ENCODE results near the gene SZT2. TPM values are rescaled to one million over a fixed set of nuclear protein-coding genes. Genes with fewer than 3 reads are reported as not detected.
"Not testable (repeated sequence)": the region's sequence is repeated elsewhere in the genome, so short reads cannot be mapped to it uniquely, and the experiment has no call there.

The SZT2 gene
- total RNA-seq, 2 donors from 2014 or later = 17.5 to 22.8 TPM

DNA sequence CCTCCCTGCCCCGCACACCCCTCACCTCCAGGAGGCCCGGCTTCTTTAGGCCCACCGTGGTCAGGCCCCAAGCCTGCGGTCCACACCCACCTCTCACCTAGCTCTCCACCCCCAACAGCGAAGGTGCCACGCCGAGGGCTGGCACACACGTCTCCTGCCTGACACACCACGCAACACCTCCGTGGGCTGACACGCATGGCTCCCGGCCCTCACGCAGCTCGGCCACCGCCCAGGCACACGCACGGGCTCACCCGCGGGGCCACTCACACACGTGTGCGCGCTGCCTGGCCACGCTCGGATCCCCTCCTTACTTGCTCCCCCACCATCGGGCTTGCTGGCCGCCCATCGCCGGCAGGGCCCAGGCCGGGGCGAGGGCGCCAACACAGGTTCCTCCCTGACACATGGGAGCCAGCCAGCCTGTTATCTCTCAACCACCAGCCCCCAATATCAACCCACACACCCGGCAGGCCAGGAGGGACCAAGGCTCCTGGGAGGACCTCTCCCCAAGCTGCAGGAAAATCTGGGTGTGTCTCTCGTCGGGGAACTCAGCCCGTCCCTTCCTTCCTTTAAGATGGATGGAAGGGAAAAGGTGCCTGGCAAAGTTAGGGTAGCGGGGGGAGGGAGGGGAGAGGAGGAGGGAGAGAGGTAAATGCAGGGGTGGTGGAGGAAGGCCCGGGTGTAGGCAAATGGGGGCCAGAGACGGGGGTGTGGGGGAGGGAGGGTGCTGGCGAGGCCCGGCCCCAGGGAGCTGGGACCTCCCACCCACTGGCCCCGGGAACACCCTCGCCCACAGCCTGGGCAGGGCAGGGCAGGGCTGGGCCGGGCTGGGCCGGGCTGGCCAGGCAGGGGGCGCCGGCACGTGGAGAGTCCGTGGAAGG is 22.4 kb upstream of the SZT2 start:
- Histone ChIP-seq H3K36me3 (peaks cover 30% of the 10 kb centered on the region), H3K9me3 (no peaks in the 10 kb centered on the region), H3K27ac (peak overlapping the region; percentile 92 to 93), H3K4me3 (peak overlapping the region; percentile 88 to 89), H3K4me1 (peaks cover 0 to 32% of the 10 kb centered on the region in 2 donors), H3K27me3 (no peaks in the 10 kb centered on the region)
- TF ChIP-seq, protein P1, sequence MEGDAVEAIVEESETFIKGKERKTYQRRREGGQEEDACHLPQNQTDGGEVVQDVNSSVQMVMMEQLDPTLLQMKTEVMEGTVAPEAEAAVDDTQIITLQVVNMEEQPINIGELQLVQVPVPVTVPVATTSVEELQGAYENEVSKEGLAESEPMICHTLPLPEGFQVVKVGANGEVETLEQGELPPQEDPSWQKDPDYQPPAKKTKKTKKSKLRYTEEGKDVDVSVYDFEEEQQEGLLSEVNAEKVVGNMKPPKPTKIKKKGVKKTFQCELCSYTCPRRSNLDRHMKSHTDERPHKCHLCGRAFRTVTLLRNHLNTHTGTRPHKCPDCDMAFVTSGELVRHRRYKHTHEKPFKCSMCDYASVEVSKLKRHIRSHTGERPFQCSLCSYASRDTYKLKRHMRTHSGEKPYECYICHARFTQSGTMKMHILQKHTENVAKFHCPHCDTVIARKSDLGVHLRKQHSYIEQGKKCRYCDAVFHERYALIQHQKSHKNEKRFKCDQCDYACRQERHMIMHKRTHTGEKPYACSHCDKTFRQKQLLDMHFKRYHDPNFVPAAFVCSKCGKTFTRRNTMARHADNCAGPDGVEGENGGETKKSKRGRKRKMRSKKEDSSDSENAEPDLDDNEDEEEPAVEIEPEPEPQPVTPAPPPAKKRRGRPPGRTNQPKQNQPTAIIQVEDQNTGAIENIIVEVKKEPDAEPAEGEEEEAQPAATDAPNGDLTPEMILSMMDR (IDR thresholded peaks at IDR 0.05) = no peak
- no peak for DNase-seq (ENCODE audit: low spot score)

DNA sequence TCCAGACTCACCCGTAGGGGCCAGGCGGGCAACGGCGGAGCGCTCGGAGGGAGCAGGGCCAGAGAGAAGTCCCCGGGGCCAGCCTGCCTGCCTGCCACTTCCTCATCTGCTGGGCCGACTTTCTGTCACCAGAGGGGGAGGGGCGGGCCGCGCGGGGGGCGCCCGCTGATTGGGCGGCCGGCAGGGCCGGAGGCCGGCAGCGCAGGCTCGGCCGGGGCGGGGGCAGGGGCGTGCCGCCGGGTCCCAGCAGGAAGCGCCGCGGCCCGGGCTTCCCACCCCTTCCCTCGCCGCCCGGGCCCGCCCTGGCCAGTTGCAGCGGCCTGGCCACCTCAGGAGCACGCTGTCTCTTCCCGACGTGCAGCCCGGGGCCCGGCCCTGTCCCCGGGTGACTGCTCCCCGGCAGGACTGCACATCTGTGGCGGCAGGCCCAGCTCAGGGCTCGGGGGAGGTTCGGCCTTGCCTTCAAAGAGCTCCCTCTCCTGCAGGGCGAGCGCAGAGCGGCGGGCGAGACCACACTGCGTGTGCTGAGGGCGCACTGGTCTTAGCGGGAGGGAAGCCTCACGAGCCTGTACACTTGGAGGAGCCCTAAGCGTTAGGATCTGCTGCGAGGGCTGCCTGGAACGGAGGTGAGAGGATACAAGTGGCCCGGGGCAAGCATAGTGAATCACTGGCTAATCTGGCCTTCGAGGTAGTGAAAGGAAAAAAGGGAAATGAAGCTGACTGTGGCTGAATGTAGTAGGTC is 21.6 kb upstream of the SZT2 start, which contains the start of gene ELOVL1:
Gene ELOVL1 (minus strand): TSS at position 108 of the 742 bp plus-strand sequence. CDS start 2,402 bp downstream, outside the sequence.
- peak; percentile 91 for DNase-seq (ENCODE audit: low spot score)
- peak within 1 kb of the TSS; percentile 88 to 89 for H3K4me3 ChIP-seq
- TF ChIP-seq, protein P1 (IDR thresholded peaks at IDR 0.05) = peak in 1 of 2 donors; percentile 49
- H3K4me1 ChIP-seq = peaks cover 0 to 40% of the 10 kb centered on the region in 2 donors
- H3K9me3 ChIP-seq = no peaks in the 10 kb centered on the region
- H3K27ac ChIP-seq = peak within 1 kb of the TSS; percentile 92 to 93
- H3K27me3 ChIP-seq = no peaks in the 10 kb centered on the region
- peaks cover 24% of the 10 kb centered on the region for H3K36me3 ChIP-seq

DNA sequence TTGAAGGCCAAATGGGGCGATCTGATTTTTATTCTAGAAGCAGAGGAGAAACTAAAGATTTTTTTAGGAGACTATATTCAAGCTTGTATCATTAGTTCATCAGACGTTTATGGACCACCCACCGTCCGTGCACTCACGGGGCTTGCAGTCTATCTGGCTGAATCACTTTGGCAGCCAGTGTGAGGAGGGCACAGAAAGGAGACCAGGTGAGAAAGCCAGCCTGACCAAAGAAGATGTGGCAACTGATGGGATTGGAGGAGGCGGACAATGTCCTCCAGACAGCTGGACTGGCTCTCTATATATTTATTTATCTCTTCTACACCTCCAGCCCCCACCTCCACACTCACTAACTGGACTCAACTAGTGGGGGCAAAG is 21.1 kb upstream of the SZT2 start:
- Histone ChIP-seq H3K4me1 (peaks cover 0 to 46% of the 10 kb centered on the region in 2 donors), H3K36me3 (peaks cover 18% of the 10 kb centered on the region), H3K27me3 (no peaks in the 10 kb centered on the region)

DNA sequence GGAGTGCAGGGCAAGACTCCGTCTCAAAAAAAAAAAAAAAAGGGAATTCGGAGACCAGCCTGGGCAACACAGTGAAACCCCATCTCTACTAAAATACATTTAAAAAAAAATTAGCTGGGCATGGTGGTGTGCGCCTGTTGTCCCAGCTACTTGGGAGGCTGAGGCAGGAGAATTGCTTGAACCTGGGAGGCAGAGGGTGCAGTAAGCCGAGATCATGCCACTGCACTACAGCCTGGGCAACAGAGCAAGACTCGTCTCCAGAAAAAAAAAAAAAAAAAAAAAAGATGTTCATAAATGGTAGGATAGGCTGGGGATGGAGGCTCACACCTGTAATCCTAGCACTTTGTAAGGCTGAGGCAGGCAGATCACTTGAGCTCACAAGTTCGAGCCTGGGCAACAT is 19.9 kb upstream of the SZT2 start:
- not testable (repeated sequence) for DNase-seq (ENCODE audit: low spot score); H3K4me3 ChIP-seq; H3K9me3 ChIP-seq; H3K27me3 ChIP-seq; H3K36me3 ChIP-seq; H3K27ac ChIP-seq
- H3K4me1 ChIP-seq = peaks cover 0 to 49% of the 10 kb centered on the region in 2 donors

More for the DNA sequence above, 21.1 kb upstream of the SZT2 start:
- Histone ChIP-seq H3K27ac (peak overlapping the region; percentile 92 to 93), H3K9me3 (no peaks in the 10 kb centered on the region), H3K4me3 (peak overlapping the region; percentile 88 to 89)
- DNase-seq (ENCODE audit: low spot score) = no peak
- TF ChIP-seq, protein P1 (IDR thresholded peaks at IDR 0.05) = no peak

DNA sequence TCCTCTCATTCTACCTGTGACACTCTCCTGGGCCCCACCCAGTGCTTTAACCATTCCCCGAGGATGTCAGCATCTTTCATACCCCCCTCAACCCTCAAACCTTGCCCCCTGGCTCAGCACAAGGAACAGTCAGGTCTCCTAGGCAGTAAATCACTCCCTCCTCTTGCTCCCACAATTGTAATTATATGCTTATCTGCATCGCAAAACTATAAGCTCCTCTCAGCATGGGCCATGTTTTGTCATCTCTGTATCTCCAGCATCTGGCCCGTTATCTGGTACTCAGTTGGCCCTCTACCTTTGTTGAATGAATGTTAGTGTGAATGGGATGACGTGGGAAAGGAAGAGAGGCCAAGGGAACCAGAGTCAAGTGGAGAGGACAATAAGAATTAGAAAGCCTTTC is 19.1 kb upstream of the SZT2 start:
- Histone ChIP-seq H3K4me1 (peaks cover 0 to 47% of the 10 kb centered on the region in 2 donors), H3K4me3 (no peak overlapping the region)
- TF ChIP-seq, protein P1 (IDR thresholded peaks at IDR 0.05) = no peak

DNA sequence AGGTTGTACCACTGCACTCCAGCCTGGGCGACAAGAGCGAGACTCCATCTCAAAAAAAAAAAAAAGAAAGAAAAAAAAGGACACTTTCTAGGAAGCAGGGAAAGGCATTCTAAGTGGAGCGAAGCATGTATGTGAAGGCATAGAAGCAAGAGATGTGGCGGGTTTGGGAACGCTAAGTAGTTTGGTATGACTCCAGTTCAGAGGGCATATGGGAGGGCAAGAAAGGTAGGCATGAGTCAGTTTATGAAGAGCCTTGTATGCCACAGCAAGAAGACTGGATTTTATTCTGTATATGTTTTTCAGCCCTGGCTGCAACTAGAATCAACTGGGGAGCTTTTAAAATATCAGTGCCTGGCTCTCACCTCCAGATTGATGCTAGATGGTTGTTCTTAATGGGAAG is 17.5 kb upstream of the SZT2 start:
- Histone ChIP-seq H3K36me3 (no peaks in the 10 kb centered on the region), H3K9me3 (no peaks in the 10 kb centered on the region), H3K4me3 (no peak overlapping the region), H3K27me3 (no peaks in the 10 kb centered on the region), H3K4me1 (peaks cover 0 to 31% of the 10 kb centered on the region in 2 donors), H3K27ac (peak overlapping the region in 1 of 2 donors; percentile 69)
- DNase-seq (ENCODE audit: low spot score) = no peak
- TF ChIP-seq, protein P1 (IDR thresholded peaks at IDR 0.05) = no peak

More for the DNA sequence above, 19.1 kb upstream of the SZT2 start:
- no peak for DNase-seq (ENCODE audit: low spot score)
- Histone ChIP-seq H3K36me3 (no peaks in the 10 kb centered on the region), H3K27ac (no peak overlapping the region), H3K9me3 (no peaks in the 10 kb centered on the region), H3K27me3 (no peaks in the 10 kb centered on the region)
